Type B pancreatic cell (in vitro differentiated cells): ENCODE data around the gene TLE2. TPM values are rescaled to one million over a fixed set of nuclear protein-coding genes. Genes with fewer than 3 reads are reported as not detected.

Source experiments
- DNase-seq: peaks from one replicate; pipeline ENCODE4 v3.0.0; 2021; ENCODE audit warnings: mixed read lengths; ENCODE audit not compliant: unreplicated experiment; ENCODE audit errors: extremely low spot score
- H3K27ac Mint-ChIP-seq: 2 replicates; pipeline ENCODE4 v1.8.0; 2021; ENCODE audit warnings: mild to moderate bottlenecking, mixed read lengths
- H3K27me3 Mint-ChIP-seq: 2 replicates; pipeline ENCODE4 v1.8.0; 2021; ENCODE audit warnings: mixed read lengths
- H3K36me3 Mint-ChIP-seq: 2 replicates; pipeline ENCODE4 v1.8.0; 2021; ENCODE audit warnings: mixed read lengths
- H3K4me1 Mint-ChIP-seq: one replicate; pipeline ENCODE4 v1.8.0; 2021; ENCODE audit warnings: mixed read lengths; ENCODE audit not compliant: unreplicated experiment
- H3K4me3 Mint-ChIP-seq: 2 replicates; pipeline ENCODE4 v1.8.0; 2021; ENCODE audit warnings: mild to moderate bottlenecking, mixed read lengths
- H3K9me3 Mint-ChIP-seq: 2 replicates; pipeline ENCODE4 v1.8.0; 2021; ENCODE audit warnings: mixed read lengths
- CTCF ChIP-seq: fragments of 200-600 bp; sonication (generic); conservative IDR thresholded peaks from 2 replicates; pipeline ENCODE4 v1.5.0; 2021; ENCODE audit warnings: antibody characterized with exemption, mild to moderate bottlenecking
- total RNA-seq: library from RNA; stranded (reverse); gene quantifications from 2 replicates; pipeline ENCODE4 v1.2.1, GENCODE V29; 2021; ENCODE audit warnings: low replicate concordance

TLE2 gene
- total RNA-seq, 1 donor from 2014 or later = 37.7 TPM

GRCh38 chr19:2984215-2984528 lies 44.9 kb downstream of the TLE2 start:
- H3K36me3 Mint-ChIP-seq = no peaks in the 10 kb centered on the region
- no peak for TF ChIP-seq CTCF
- peaks cover 33% of the 10 kb centered on the region for H3K4me1 Mint-ChIP-seq
- H3K9me3 Mint-ChIP-seq = no peaks in the 10 kb centered on the region
- peak overlapping the region; percentile 78 for H3K4me3 Mint-ChIP-seq
- peak overlapping the region; percentile 58 for H3K27ac Mint-ChIP-seq
- DNase-seq = no peak
- peaks cover 14% of the 10 kb centered on the region for H3K27me3 Mint-ChIP-seq

GRCh38 chr19:2983351-2984214 lies 45.5 kb downstream of the TLE2 start:
- DNase-seq = peak; percentile 79
- no peak for TF ChIP-seq CTCF
- Mint-ChIP-seq H3K27ac (peak overlapping the region; percentile 79), H3K4me1 (peaks cover 31% of the 10 kb centered on the region), H3K27me3 (peaks cover 11% of the 10 kb centered on the region), H3K36me3 (no peaks in the 10 kb centered on the region), H3K4me3 (peak overlapping the region; percentile 67), H3K9me3 (no peaks in the 10 kb centered on the region)

DNA sequence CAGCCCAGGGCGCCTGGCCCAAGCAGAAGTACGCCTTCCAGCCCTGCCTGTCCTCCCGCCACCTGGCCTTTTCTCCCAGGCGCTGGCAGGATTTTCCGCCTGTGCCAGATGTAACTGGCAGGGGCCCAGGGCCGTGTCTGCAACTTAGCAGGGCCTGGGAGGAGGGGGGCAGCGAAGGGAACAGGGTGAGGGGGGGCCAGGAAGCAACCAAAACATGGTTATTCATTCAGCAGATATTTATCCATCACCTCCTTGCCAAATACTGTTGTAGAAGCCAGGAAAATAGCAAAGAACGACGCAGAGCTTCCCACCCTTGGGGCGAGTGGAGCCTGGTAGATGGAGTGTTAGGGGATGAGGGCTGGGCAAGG lies 46.1 kb downstream of the TLE2 start:
- H3K4me3 Mint-ChIP-seq = peak overlapping the region; percentile 67

DNA sequence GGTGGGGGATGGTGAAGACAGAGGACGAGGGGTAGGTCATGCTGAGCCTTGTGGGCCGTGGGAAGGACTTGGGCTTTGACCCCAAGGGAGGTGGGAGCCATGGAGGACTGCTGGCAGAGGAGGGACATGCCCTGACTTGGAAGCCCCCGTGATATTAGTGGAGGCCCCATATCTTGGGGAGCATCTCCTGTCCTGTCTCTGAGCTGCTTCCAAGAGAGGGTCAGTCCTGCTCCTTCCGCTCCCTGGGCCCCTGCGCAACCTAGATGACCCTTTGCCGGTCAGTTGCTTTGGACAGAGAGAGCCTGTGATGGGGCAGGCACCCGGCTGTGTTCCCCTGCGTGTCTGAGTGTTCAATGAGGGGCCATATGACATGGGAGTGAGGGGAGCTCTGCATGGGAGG lies 46.5 kb downstream of the TLE2 start:
- no peak for TF ChIP-seq CTCF
- H3K27me3 Mint-ChIP-seq = peaks cover 10% of the 10 kb centered on the region
- H3K4me3 Mint-ChIP-seq = no peak overlapping the region
- no peaks in the 10 kb centered on the region for H3K36me3 Mint-ChIP-seq
- H3K9me3 Mint-ChIP-seq = no peaks in the 10 kb centered on the region
- H3K4me1 Mint-ChIP-seq = peaks cover 29% of the 10 kb centered on the region
- no peak overlapping the region for H3K27ac Mint-ChIP-seq
- DNase-seq = no peak

More for the DNA sequence above, 46.1 kb downstream of the TLE2 start:
- no peak for DNase-seq
- H3K27me3 Mint-ChIP-seq = peaks cover 10% of the 10 kb centered on the region
- TF ChIP-seq CTCF = no peak
- no peaks in the 10 kb centered on the region for H3K9me3 Mint-ChIP-seq
- H3K4me1 Mint-ChIP-seq = peaks cover 30% of the 10 kb centered on the region
- peak overlapping the region; percentile 79 for H3K27ac Mint-ChIP-seq
- no peaks in the 10 kb centered on the region for H3K36me3 Mint-ChIP-seq

DNA sequence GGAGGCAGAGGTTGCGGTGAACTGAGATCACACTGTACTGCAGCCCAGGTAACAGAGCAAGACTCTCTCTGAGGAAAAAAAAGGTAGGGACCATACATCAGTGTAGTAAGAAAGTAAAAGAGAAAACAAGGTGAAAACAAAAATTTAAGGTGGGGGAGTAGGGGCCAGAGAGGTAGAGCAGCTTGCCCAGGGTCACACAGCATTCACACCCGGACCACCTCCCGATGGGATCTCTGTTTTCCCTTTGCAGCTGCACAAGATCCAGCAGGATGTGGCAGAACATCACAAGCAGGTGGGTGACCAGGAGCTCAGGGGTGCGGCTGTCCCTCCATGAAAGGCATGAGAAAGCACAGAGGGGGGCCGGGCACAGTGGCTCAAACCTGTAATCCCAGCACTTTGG lies 47.2 kb downstream of the TLE2 start:
- no peaks in the 10 kb centered on the region for H3K36me3 Mint-ChIP-seq
- H3K4me1 Mint-ChIP-seq = peaks cover 25% of the 10 kb centered on the region
- TF ChIP-seq CTCF = no peak
- H3K4me3 Mint-ChIP-seq = peak overlapping the region; percentile 12
- no peak for DNase-seq
- H3K9me3 Mint-ChIP-seq = no peaks in the 10 kb centered on the region
- H3K27me3 Mint-ChIP-seq = peaks cover 12% of the 10 kb centered on the region
- H3K27ac Mint-ChIP-seq = peak overlapping the region; percentile 36
